Smooth muscle cell (in vitro differentiated cells): Measurements from ENCODE around the gene IGFALS. TPM values are rescaled to one million over a fixed set of nuclear protein-coding genes. Genes with fewer than 3 reads are reported as not detected.

Experiments used
- DNase-seq: peaks from one replicate; lab custom pipeline; 2025; ENCODE audit not compliant: unreplicated experiment; lab: John Stamatoyannopoulos, UW
- H2AFZ ChIP-seq: fragments of 200-600 bp; sonication (generic); 2 replicates; pipeline ENCODE4 v1.6.0; 2016; ENCODE audit warnings: antibody characterized with exemption, low read depth, mild to moderate bottlenecking
- H3F3A ChIP-seq: fragments of 200-600 bp; sonication (generic); 2 replicates; pipeline ENCODE4 v1.6.0; 2017; ENCODE audit warnings: antibody characterized with exemption, low read depth
- H3K27ac ChIP-seq: fragments of 200-600 bp; sonication (generic); 2 replicates; pipeline ENCODE4 v1.5.1; 2016; ENCODE audit warnings: low read depth, mild to moderate bottlenecking
- H3K27me3 ChIP-seq: fragments of 200-600 bp; sonication (generic); 2 replicates; pipeline ENCODE4 v1.6.1; 2016; ENCODE audit warnings: low read depth, mild to moderate bottlenecking
- H3K36me3 ChIP-seq: fragments of 200-600 bp; sonication (generic); 2 replicates; pipeline ENCODE4 v1.5.1; 2016; ENCODE audit warnings: low read depth
- H3K4me1 ChIP-seq: fragments of 200-600 bp; sonication (generic); 2 replicates; pipeline ENCODE4 v1.5.1; 2016; ENCODE audit warnings: low read depth
- H3K4me2 ChIP-seq: fragments of 200-600 bp; sonication (generic); 2 replicates; pipeline ENCODE4 v1.6.0; 2016; ENCODE audit warnings: mild to moderate bottlenecking
- H3K4me3 ChIP-seq: fragments of 200-600 bp; sonication (generic); 2 replicates; pipeline ENCODE4 v1.5.1; 2016; ENCODE audit warnings: mild to moderate bottlenecking
- H3K79me2 ChIP-seq: fragments of 200-600 bp; sonication (generic); 2 replicates; pipeline ENCODE4 v1.6.0; 2016; ENCODE audit warnings: low read depth, mild to moderate bottlenecking
- H3K9ac ChIP-seq: fragments of 200-600 bp; sonication (generic); 2 replicates; pipeline ENCODE4 v1.6.0; 2016; ENCODE audit warnings: low read depth
- H3K9me3 ChIP-seq: fragments of 200-600 bp; sonication (generic); replicated peaks from 2 replicates; pipeline ENCODE4 v1.5.1; 2016; ENCODE audit warnings: low read depth
- H4K20me1 ChIP-seq: fragments of 200-600 bp; sonication (generic); 2 replicates; pipeline ENCODE4 v1.6.0; 2016; ENCODE audit warnings: low read depth
- CTCF ChIP-seq: fragments of 200-600 bp; sonication (generic); IDR thresholded peaks from 2 replicates; pipeline ENCODE4 v1.5.1; 2017; ENCODE audit warnings: borderline replicate concordance, mild to moderate bottlenecking, antibody characterized with exemption; ENCODE audit not compliant: insufficient read depth, poor library complexity, severe bottlenecking
- WGBS: methylation state at CpG from one replicate; pipeline ENCODE4 v1.1.7; 2016; ENCODE audit warnings: low lambda C conversion rate; 5-methylcytosine and 5-hydroxymethylcytosine counted together
- polyA plus RNA-seq: library from polyadenylated mRNA; unstranded; fragments of >200 nt; fragmentation: Nextera tagmentation; extraction: Ambion mirVana; gene quantifications from 2 replicates; pipeline ENCODE4 v1.2.1, GENCODE V29; 2016
- total RNA-seq: library from RNA; depleted of rRNA; stranded (reverse); fragments of >200 nt; gene quantifications from 2 replicates; pipeline ENCODE4 v1.2.3, GENCODE V29; 2014

IGFALS gene
- total and polyA plus RNA-seq, 2 experiments from 2014 or later: not detected

- WGBS: 94% methylated on average over 12 of the region's 12 CpGs
- no peak overlapping the region for H2AFZ ChIP-seq
- TF ChIP-seq CTCF: no peak
Measured at GRCh38 chr16:1820946-1821290, 27.4 kb upstream of the IGFALS start.

GRCh38 chr16:1820096-1820945, 26.8 kb upstream of the IGFALS start:
- Histone ChIP-seq H3K79me2 (peaks cover 7% of the 10 kb centered on the region), H3K27ac (no peak overlapping the region), H3K36me3 (no peaks in the 10 kb centered on the region), H3K4me3 (no peak overlapping the region), H2AFZ (no peak overlapping the region), H3K27me3 (no peaks in the 10 kb centered on the region), H3K4me2 (no peak overlapping the region), H3K9ac (no peak overlapping the region), H3K9me3 (no peaks in the 10 kb centered on the region), H4K20me1 (no peaks in the 10 kb centered on the region), H3F3A (no peaks in the 10 kb centered on the region), H3K4me1 (no peaks in the 10 kb centered on the region)
- no peak for DNase-seq
- 95% methylated on average over 23 of the region's 25 CpGs for WGBS
- TF ChIP-seq CTCF: no peak

More at GRCh38 chr16:1820946-1821290, 27.4 kb upstream of the IGFALS start:
- Histone ChIP-seq H3K4me3 (no peak overlapping the region), H3K27me3 (no peaks in the 10 kb centered on the region), H3K36me3 (no peaks in the 10 kb centered on the region), H3K4me2 (no peak overlapping the region), H3K9ac (no peak overlapping the region), H3K79me2 (peaks cover 10% of the 10 kb centered on the region), H3F3A (no peaks in the 10 kb centered on the region), H4K20me1 (no peaks in the 10 kb centered on the region), H3K9me3 (no peaks in the 10 kb centered on the region), H3K27ac (no peak overlapping the region), H3K4me1 (no peaks in the 10 kb centered on the region)
- DNase-seq: no peak

- H2AFZ ChIP-seq: no peak overlapping the region
- WGBS: 94% methylated on average over 15 of the region's 15 CpGs
- TF ChIP-seq CTCF: no peak
- no peak overlapping the region for H3K4me3 ChIP-seq
- no peaks in the 10 kb centered on the region for H3K9me3 ChIP-seq
- no peaks in the 10 kb centered on the region for H3K4me1 ChIP-seq
- no peak overlapping the region for H3K4me2 ChIP-seq
- DNase-seq: no peak
- no peaks in the 10 kb centered on the region for H3F3A ChIP-seq
- H3K27me3 ChIP-seq: no peaks in the 10 kb centered on the region
- H3K27ac ChIP-seq: no peak overlapping the region
- peaks cover 3% of the 10 kb centered on the region for H3K79me2 ChIP-seq
- H3K9ac ChIP-seq: no peak overlapping the region
- H4K20me1 ChIP-seq: no peaks in the 10 kb centered on the region
- H3K36me3 ChIP-seq: no peaks in the 10 kb centered on the region
Measured at GRCh38 chr16:1819611-1820010, 26.1 kb upstream of the IGFALS start.
